GM23338 (cell line): ENCODE measurements around the gene EYA4. TPM values are rescaled to one million over a fixed set of nuclear protein-coding genes. Genes with fewer than 3 reads are reported as not detected.

Experiments
- ATAC-seq: fragments of 200-7000 bp; cut with Tn5 transposase; 3 replicates; pipeline ENCODE4 v1.9.1; 2020
- DNase-seq: peaks from one replicate; pipeline ENCODE4 v3.0.0-alpha.2; 2015; ENCODE audit warnings: low spot score
- H2AFZ ChIP-seq: fragments of 200-600 bp; sonication (generic); 2 replicates; pipeline ENCODE4 v1.8.0; 2016; ENCODE audit warnings: antibody characterized with exemption, mild to moderate bottlenecking, moderate library complexity
- H3F3A ChIP-seq: fragments of 200-600 bp; sonication (generic); replicated peaks from 2 replicates; pipeline ENCODE4 v1.8.0; 2017; ENCODE audit warnings: antibody characterized with exemption, mixed run types, low read depth
- H3K27ac ChIP-seq: fragments of 200-600 bp; sonication (generic); 2 replicates; pipeline ENCODE4 v1.6.1; 2016; ENCODE audit warnings: low read depth
- H3K27me3 ChIP-seq: fragments of 200-600 bp; sonication (generic); 2 replicates; pipeline ENCODE4 v1.8.0; 2016; ENCODE audit warnings: mild to moderate bottlenecking, mixed run types, moderate library complexity; ENCODE audit not compliant: insufficient read depth
- H3K36me3 ChIP-seq: fragments of 200-600 bp; sonication (generic); 2 replicates; pipeline ENCODE4 v1.8.0; 2016; ENCODE audit warnings: mild to moderate bottlenecking; ENCODE audit not compliant: insufficient read depth
- H3K4me1 ChIP-seq: fragments of 200-600 bp; sonication (generic); 2 replicates; pipeline ENCODE4 v1.8.0; 2016; ENCODE audit warnings: mild to moderate bottlenecking, moderate library complexity; ENCODE audit not compliant: insufficient read depth
- H3K4me2 ChIP-seq: fragments of 200-600 bp; sonication (generic); 2 replicates; pipeline ENCODE4 v1.7.1; 2017; ENCODE audit warnings: mixed run types
- H3K4me3 ChIP-seq: fragments of 200-600 bp; sonication (generic); 2 replicates; pipeline ENCODE4 v1.6.1; 2016; ENCODE audit warnings: mixed run types
- H3K79me2 ChIP-seq: fragments of 200-600 bp; sonication (generic); replicated peaks from 2 replicates; pipeline ENCODE4 v1.8.0; 2017; ENCODE audit warnings: mild to moderate bottlenecking; ENCODE audit not compliant: insufficient read depth
- H3K9me2 ChIP-seq: fragments of 200-600 bp; sonication (generic); 2 replicates; pipeline ENCODE4 v1.8.0; 2017; ENCODE audit not compliant: insufficient read depth
- H4K20me1 ChIP-seq: fragments of 200-600 bp; sonication (generic); replicated peaks from 2 replicates; pipeline ENCODE4 v1.8.0; 2017; ENCODE audit warnings: mild to moderate bottlenecking; ENCODE audit not compliant: insufficient read depth
- H3K27ac Mint-ChIP-seq: 2 replicates; pipeline ENCODE4 v1.8.0; 2020; ENCODE audit warnings: inconsistent platforms, mild to moderate bottlenecking, moderate library complexity, mixed read lengths
- H3K27me3 Mint-ChIP-seq: 3 replicates; pipeline ENCODE4 v1.8.0; 2022; ENCODE audit warnings: low read depth, mild to moderate bottlenecking, moderate library complexity, mixed read lengths, inconsistent platforms; ENCODE audit not compliant: insufficient read depth, poor library complexity
- H3K36me3 Mint-ChIP-seq: 3 replicates; pipeline ENCODE4 v1.8.0; 2021; ENCODE audit warnings: low read depth, mild to moderate bottlenecking, inconsistent platforms, moderate library complexity, mixed read lengths
- H3K4me1 Mint-ChIP-seq: 3 replicates; pipeline ENCODE4 v1.8.0; 2020; ENCODE audit warnings: mild to moderate bottlenecking, inconsistent platforms, mixed read lengths
- H3K4me3 Mint-ChIP-seq: 3 replicates; pipeline ENCODE4 v1.8.0; 2021; ENCODE audit warnings: moderate library complexity, mild to moderate bottlenecking, inconsistent platforms, mixed read lengths
- H3K9me3 Mint-ChIP-seq: 3 replicates; pipeline ENCODE4 v1.8.0; 2020; ENCODE audit warnings: moderate library complexity, mild to moderate bottlenecking, inconsistent platforms, mixed read lengths
- CTCF ChIP-seq, 2 experiments: fragments of 200-600 bp in 1 of 2; sonication (generic) in 1 of 2; conservative IDR thresholded peaks; 2 replicates each; pipeline versions ENCODE4 v1.5.1 to v1.6.1; 2016 to 2017; ENCODE audit warnings: antibody characterized with exemption in 2 of 2, low read depth in 2 of 2, mild to moderate bottlenecking in 2 of 2, moderate library complexity in 1 of 2
- ETS1 ChIP-seq: IDR thresholded peaks from 2 replicates; pipeline ENCODE4 v1.6.1; 2016; ENCODE audit warnings: antibody characterized with exemption
- NANOG ChIP-seq: IDR thresholded peaks from 2 replicates; pipeline ENCODE4 v1.6.1; 2016; ENCODE audit warnings: antibody characterized with exemption, borderline replicate concordance
- POLR2AphosphoS5 ChIP-seq: IDR thresholded peaks from 2 replicates; pipeline ENCODE4 v1.6.1; 2016; ENCODE audit warnings: antibody characterized with exemption, low read depth
- REST ChIP-seq: IDR thresholded peaks from one replicate; pipeline ENCODE4 v1.6.1; 2018; ENCODE audit warnings: antibody characterized with exemption; ENCODE audit not compliant: unreplicated experiment
- ZNF114 ChIP-seq: fragments of 250-450 bp; sonication (Bioruptor Pico); IDR thresholded peaks from 2 replicates; pipeline ENCODE4 v1.5.0; 2020; ENCODE audit warnings: mild to moderate bottlenecking, moderate library complexity
- ZNF331 ChIP-seq: fragments of 250-450 bp; sonication (Bioruptor Pico); IDR thresholded peaks from 2 replicates; pipeline ENCODE4 v1.5.0; 2020; ENCODE audit warnings: low read depth, mild to moderate bottlenecking, moderate library complexity
- ZNF462 ChIP-seq: fragments of 250-450 bp; sonication (Bioruptor Pico); IDR thresholded peaks from 2 replicates; pipeline ENCODE4 v1.5.0; 2020; ENCODE audit warnings: mild to moderate bottlenecking, moderate library complexity
- polyA plus RNA-seq: library from polyadenylated mRNA; unstranded; fragments of >200 nt; fragmentation: Nextera tagmentation; extraction: Ambion mirVana; gene quantifications from 2 replicates; pipeline ENCODE4 v1.2.1, GENCODE V29; 2016
- total RNA-seq: library from RNA; depleted of rRNA; stranded (reverse); fragments of >200 nt; shearing (Covaris generic); gene quantifications from 2 replicates; pipeline ENCODE4 v1.2.3, GENCODE V29; 2014

The EYA4 gene
- total and polyA plus RNA-seq, 2 experiments from 2014 or later: 0.05 to 0.21 TPM

- ATAC-seq (no peak), DNase-seq (no peak)
- H3K27ac ChIP-seq: no peak overlapping the region
- H4K20me1 ChIP-seq: no peaks in the 10 kb centered on the region
- Mint-ChIP-seq H3K4me1 (peaks cover 11% of the 10 kb centered on the region), H3K4me3 (no peak overlapping the region), H3K27ac (no peak overlapping the region), H3K27me3 (no peaks in the 10 kb centered on the region), H3K36me3 (no peaks in the 10 kb centered on the region), H3K9me3 (no peaks in the 10 kb centered on the region)
- H3K4me2 ChIP-seq: no peak overlapping the region
- no peak overlapping the region for H2AFZ ChIP-seq
- no peaks in the 10 kb centered on the region for H3F3A ChIP-seq
- H3K36me3 ChIP-seq: no peaks in the 10 kb centered on the region
- no peaks in the 10 kb centered on the region for H3K79me2 ChIP-seq
- H3K4me3 ChIP-seq: no peak overlapping the region
- no peak for TF ChIP-seq ZNF462 (CRISPR knock-in tag)
- no peak for TF ChIP-seq NANOG
- TF ChIP-seq ETS1: no peak
- TF ChIP-seq ZNF114 (CRISPR knock-in tag): no peak
- TF ChIP-seq ZNF331 (CRISPR knock-in tag): no peak
- peaks cover 3% of the 10 kb centered on the region; the same call in 1 of the 2 replicates for H3K4me1 ChIP-seq
- no peaks in the 10 kb centered on the region for H3K27me3 ChIP-seq
- no peaks in the 10 kb centered on the region for H3K9me2 ChIP-seq
These were observed 222.6 kb downstream of the EYA4 start for GRCh38 chr6:133463790-133464189.

GRCh38 chr6:133466680-133467079 lies 225.5 kb downstream of the EYA4 start:
- Histone ChIP-seq H3K4me2 (no peak overlapping the region), H3K27me3 (no peaks in the 10 kb centered on the region), H3K79me2 (no peaks in the 10 kb centered on the region), H3K4me1 (peaks cover 3% of the 10 kb centered on the region; the same call in 1 of the 2 replicates), H3F3A (no peaks in the 10 kb centered on the region), H3K4me3 (no peak overlapping the region), H3K36me3 (no peaks in the 10 kb centered on the region), H3K27ac (no peak overlapping the region), H2AFZ (peak overlapping the region; percentile 4; the same call in 1 of the 2 replicates), H4K20me1 (no peaks in the 10 kb centered on the region), H3K9me2 (no peaks in the 10 kb centered on the region)
- Mint-ChIP-seq H3K36me3 (no peaks in the 10 kb centered on the region), H3K4me3 (no peak overlapping the region), H3K27ac (no peak overlapping the region; the same call in 1 of the 2 replicates), H3K27me3 (no peaks in the 10 kb centered on the region), H3K4me1 (peaks cover 11% of the 10 kb centered on the region), H3K9me3 (no peaks in the 10 kb centered on the region)
- ATAC-seq (no peak), DNase-seq (no peak)
- TF ChIP-seq CTCF (conservative IDR thresholded peaks at IDR 0.05; ENCODE audit: low read depth in 2 of 2) (no peak), POLR2AphosphoS5 (no peak), REST (no peak), ZNF114 (CRISPR knock-in tag) (no peak), ZNF331 (CRISPR knock-in tag) (no peak)
